HAP-1 (cell line): ENCODE measurements around the gene CTIF.

Experiments
- DNase-seq, 2 experiments: peaks; one replicate each; pipeline ENCODE4 v3.0.0-alpha.2; 2016 to 2020; ENCODE audit warnings: low spot score in 2 of 2
- H3K27me3 ChIP-seq: fragments of 250-450 bp; sonication (Bioruptor Pico); 2 replicates; pipeline ENCODE4 v1.5.1; 2020; ENCODE audit warnings: low read depth, mild to moderate bottlenecking, moderate library complexity
- H3K36me3 ChIP-seq: fragments of 250-450 bp; sonication (Bioruptor Pico); replicated peaks from 2 replicates; pipeline ENCODE4 v1.5.1; 2020; ENCODE audit warnings: mild to moderate bottlenecking
- H3K4me1 ChIP-seq: fragments of 250-450 bp; sonication (Bioruptor Pico); 2 replicates; pipeline ENCODE4 v1.5.1; 2020; ENCODE audit warnings: mild to moderate bottlenecking
- H3K4me3 ChIP-seq: fragments of 250-450 bp; sonication (Bioruptor Pico); 2 replicates; pipeline ENCODE4 v1.5.1; 2020; ENCODE audit warnings: mild to moderate bottlenecking, moderate library complexity
- H3K9me3 ChIP-seq: fragments of 250-450 bp; sonication (Bioruptor Pico); 2 replicates; pipeline ENCODE4 v1.5.1; 2020; ENCODE audit warnings: mild to moderate bottlenecking, moderate library complexity
- in situ Hi-C: fragments of 300-500 bp; cut with MboI; formaldehyde crosslinking; loops from 3 replicates; pipeline ENCODE4 v1.14.3; 2020; ENCODE audit warnings: low sequenced_read_pairs, inconsistent platforms, mixed read lengths

Gene CTIF

GRCh38 chr18:48624856-48625255, 86.0 kb downstream of the CTIF start:
- H3K4me1 ChIP-seq = no peaks in the 10 kb centered on the region
- H3K9me3 ChIP-seq = no peaks in the 10 kb centered on the region
- in situ Hi-C loops = no loop called here
- no peak for DNase-seq
- no peaks in the 10 kb centered on the region for H3K36me3 ChIP-seq
- no peak overlapping the region for H3K4me3 ChIP-seq
- no peaks in the 10 kb centered on the region for H3K27me3 ChIP-seq

- in situ Hi-C loops = no loop called here
- no peaks in the 10 kb centered on the region for H3K36me3 ChIP-seq
Measured at GRCh38 chr18:48627216-48627615, 88.4 kb downstream of the CTIF start.

GRCh38 chr18:48629730-48630324, 91.0 kb downstream of the CTIF start:
- H3K36me3 ChIP-seq = no peaks in the 10 kb centered on the region
- in situ Hi-C loops = no loop called here
- H3K4me1 ChIP-seq = no peaks in the 10 kb centered on the region; the same call in 1 of the 2 replicates
- H3K9me3 ChIP-seq = no peaks in the 10 kb centered on the region
- no peak for DNase-seq
- H3K4me3 ChIP-seq = no peak overlapping the region
- no peaks in the 10 kb centered on the region for H3K27me3 ChIP-seq

More at GRCh38 chr18:48627216-48627615, 88.4 kb downstream of the CTIF start:
- no peaks in the 10 kb centered on the region for H3K9me3 ChIP-seq
- no peaks in the 10 kb centered on the region for H3K4me1 ChIP-seq
- H3K27me3 ChIP-seq = no peaks in the 10 kb centered on the region
- no peak overlapping the region for H3K4me3 ChIP-seq
- DNase-seq = no peak

GRCh38 chr18:48631851-48632250, 93.0 kb downstream of the CTIF start:
- Histone ChIP-seq H3K9me3 (no peaks in the 10 kb centered on the region), H3K4me1 (no peaks in the 10 kb centered on the region; the same call in 1 of the 2 replicates), H3K36me3 (no peaks in the 10 kb centered on the region), H3K27me3 (no peaks in the 10 kb centered on the region), H3K4me3 (no peak overlapping the region)
- DNase-seq = no peak
- in situ Hi-C loops = no loop called here

GRCh38 chr18:48632676-48633257, 93.9 kb downstream of the CTIF start:
- in situ Hi-C loops = no loop called here
- no peak for DNase-seq
- H3K4me1 ChIP-seq = no peaks in the 10 kb centered on the region; the same call in 1 of the 2 replicates
- H3K27me3 ChIP-seq = no peaks in the 10 kb centered on the region
- H3K36me3 ChIP-seq = no peaks in the 10 kb centered on the region
- no peaks in the 10 kb centered on the region for H3K9me3 ChIP-seq
- no peak overlapping the region for H3K4me3 ChIP-seq

GRCh38 chr18:48634491-48634890, 95.7 kb downstream of the CTIF start:
- no peaks in the 10 kb centered on the region for H3K27me3 ChIP-seq
- no peaks in the 10 kb centered on the region for H3K9me3 ChIP-seq
- H3K36me3 ChIP-seq = no peaks in the 10 kb centered on the region
- H3K4me3 ChIP-seq = no peak overlapping the region
- in situ Hi-C loops = no loop called here
- no peak for DNase-seq
- no peaks in the 10 kb centered on the region; the same call in 1 of the 2 replicates for H3K4me1 ChIP-seq

GRCh38 chr18:48634975-48635374, 96.1 kb downstream of the CTIF start:
- no peak overlapping the region for H3K4me3 ChIP-seq
- no peaks in the 10 kb centered on the region for H3K36me3 ChIP-seq

GRCh38 chr18:48635806-48636205, 97.0 kb downstream of the CTIF start:
- no peak for DNase-seq
- H3K4me1 ChIP-seq = no peaks in the 10 kb centered on the region; the same call in 1 of the 2 replicates

More at GRCh38 chr18:48634975-48635374, 96.1 kb downstream of the CTIF start:
- no peak for DNase-seq
- Histone ChIP-seq H3K9me3 (no peaks in the 10 kb centered on the region), H3K27me3 (no peaks in the 10 kb centered on the region), H3K4me1 (no peaks in the 10 kb centered on the region; the same call in 1 of the 2 replicates)
- in situ Hi-C loops = no loop called here

GRCh38 chr18:48636436-48636835, 97.6 kb downstream of the CTIF start:
- DNase-seq = no peak
- no peak overlapping the region for H3K4me3 ChIP-seq
- no peaks in the 10 kb centered on the region for H3K27me3 ChIP-seq
- H3K4me1 ChIP-seq = no peaks in the 10 kb centered on the region; the same call in 1 of the 2 replicates
- in situ Hi-C loops = no loop called here
- no peaks in the 10 kb centered on the region for H3K9me3 ChIP-seq
- no peaks in the 10 kb centered on the region for H3K36me3 ChIP-seq

More at GRCh38 chr18:48635806-48636205, 97.0 kb downstream of the CTIF start:
- Histone ChIP-seq H3K27me3 (no peaks in the 10 kb centered on the region), H3K36me3 (no peaks in the 10 kb centered on the region), H3K4me3 (no peak overlapping the region), H3K9me3 (no peaks in the 10 kb centered on the region)
- in situ Hi-C loops = no loop called here

GRCh38 chr18:48637081-48637990, 98.5 kb downstream of the CTIF start:
- H3K4me3 ChIP-seq = no peak overlapping the region
- H3K27me3 ChIP-seq = no peaks in the 10 kb centered on the region
- H3K4me1 ChIP-seq = no peaks in the 10 kb centered on the region; the same call in 1 of the 2 replicates
- no peaks in the 10 kb centered on the region; the same call in 1 of the 2 replicates for H3K9me3 ChIP-seq
- no peaks in the 10 kb centered on the region for H3K36me3 ChIP-seq
- in situ Hi-C loops = no loop called here
- no peak for DNase-seq

- Histone ChIP-seq H3K36me3 (no peaks in the 10 kb centered on the region), H3K9me3 (no peaks in the 10 kb centered on the region; the same call in 1 of the 2 replicates), H3K27me3 (no peaks in the 10 kb centered on the region), H3K4me1 (no peaks in the 10 kb centered on the region; the same call in 1 of the 2 replicates), H3K4me3 (no peak overlapping the region)
- no peak for DNase-seq
- in situ Hi-C loops = no loop called here
Measured at GRCh38 chr18:48638451-48638850, 99.6 kb downstream of the CTIF start.

GRCh38 chr18:48638896-48639771, 100.3 kb downstream of the CTIF start:
- in situ Hi-C loops = no loop called here
- Histone ChIP-seq H3K27me3 (no peaks in the 10 kb centered on the region), H3K36me3 (no peaks in the 10 kb centered on the region), H3K9me3 (no peaks in the 10 kb centered on the region; the same call in 1 of the 2 replicates), H3K4me1 (no peaks in the 10 kb centered on the region), H3K4me3 (no peak overlapping the region)
- no peak for DNase-seq
